ENCODE data around the gene TSPAN31.

Gene TSPAN31

GRCh38 chr12:57739914-57740538 is 4.8 kb upstream of the TSPAN31 start:
- no peak for DNase-seq (ENCODE audit: low spot score)
- in situ Hi-C loops (cut with MboI; ENCODE audit: low pct_unique_long_range_greater_than_20kb, low sequenced_read_pairs, unreplicated experiment) = no loop called here
- TF ChIP-seq CTCF (IDR thresholded peaks at IDR 0.05; ENCODE audit: extremely low read depth, insufficient read depth, missing control alignments) = no peak

- peak; percentile 81 for DNase-seq (ENCODE audit: low spot score)
- TF ChIP-seq CTCF (IDR thresholded peaks at IDR 0.05; ENCODE audit: extremely low read depth, insufficient read depth, missing control alignments) = no peak
- in situ Hi-C loops (cut with MboI; ENCODE audit: low pct_unique_long_range_greater_than_20kb, low sequenced_read_pairs, unreplicated experiment) = no loop called here
Observed at GRCh38 chr12:57740656-57741412, 4.0 kb upstream of the TSPAN31 start.

GRCh38 chr12:57741413-57741789 is 3.4 kb upstream of the TSPAN31 start:
- DNase-seq (ENCODE audit: low spot score) = no peak
- no peak for TF ChIP-seq CTCF (IDR thresholded peaks at IDR 0.05; ENCODE audit: extremely low read depth, insufficient read depth, missing control alignments)
- in situ Hi-C loops (cut with MboI; ENCODE audit: low pct_unique_long_range_greater_than_20kb, low sequenced_read_pairs, unreplicated experiment) = no loop called here

- in situ Hi-C loops (cut with MboI; ENCODE audit: low pct_unique_long_range_greater_than_20kb, low sequenced_read_pairs, unreplicated experiment) = no loop called here
- TF ChIP-seq CTCF (IDR thresholded peaks at IDR 0.05; ENCODE audit: extremely low read depth, insufficient read depth, missing control alignments) = peak; percentile 53
- peak; percentile 79 for DNase-seq (ENCODE audit: low spot score)
Observed at GRCh38 chr12:57741844-57742738, 2.7 kb upstream of the TSPAN31 start.

- DNase-seq (ENCODE audit: low spot score) = no peak
- in situ Hi-C loops (cut with MboI; ENCODE audit: low pct_unique_long_range_greater_than_20kb, low sequenced_read_pairs, unreplicated experiment) = no loop called here
- no peak for TF ChIP-seq CTCF (IDR thresholded peaks at IDR 0.05; ENCODE audit: extremely low read depth, insufficient read depth, missing control alignments)
Observed at GRCh38 chr12:57743769-57744168, 1.1 kb upstream of the TSPAN31 start.

GRCh38 chr12:57744194-57744776 is 554 bp upstream of the TSPAN31 start:
- no peak for TF ChIP-seq CTCF (IDR thresholded peaks at IDR 0.05; ENCODE audit: extremely low read depth, insufficient read depth, missing control alignments)
- in situ Hi-C loops (cut with MboI; ENCODE audit: low pct_unique_long_range_greater_than_20kb, low sequenced_read_pairs, unreplicated experiment) = no loop called here
- DNase-seq (ENCODE audit: low spot score) = peak; percentile 75
